Activated CD8-positive, alpha-beta memory T cell treated with anti-CD3 and anti-CD28 coated beads for 36 hours (primary cell): Measurements from ENCODE around the gene TTC9B. TPM values are rescaled to one million over a fixed set of nuclear protein-coding genes. Genes with fewer than 3 reads are reported as not detected.

ENCODE experiments used
- CTCF ChIA-PET: fragments of 350-600 bp; sonication (Branson Sonifier 250); formaldehyde crosslinking; loops from one replicate; lab custom pipeline; 2021; ENCODE audit warnings: antibody characterized with exemption; lab: Charles Lee
- POLR2A ChIA-PET: fragments of 350-600 bp; sonication (Branson Sonifier 250); formaldehyde crosslinking; loops from one replicate; lab custom pipeline; 2021; ENCODE audit warnings: antibody characterized with exemption; lab: Charles Lee
- total RNA-seq, 2 experiments: library from RNA; stranded (reverse); gene quantifications; one replicate each; pipeline ENCODE4 v1.2.3, GENCODE V29; 2021

Gene TTC9B
- total RNA-seq, 2 experiments from 2014 or later: not detected

DNA sequence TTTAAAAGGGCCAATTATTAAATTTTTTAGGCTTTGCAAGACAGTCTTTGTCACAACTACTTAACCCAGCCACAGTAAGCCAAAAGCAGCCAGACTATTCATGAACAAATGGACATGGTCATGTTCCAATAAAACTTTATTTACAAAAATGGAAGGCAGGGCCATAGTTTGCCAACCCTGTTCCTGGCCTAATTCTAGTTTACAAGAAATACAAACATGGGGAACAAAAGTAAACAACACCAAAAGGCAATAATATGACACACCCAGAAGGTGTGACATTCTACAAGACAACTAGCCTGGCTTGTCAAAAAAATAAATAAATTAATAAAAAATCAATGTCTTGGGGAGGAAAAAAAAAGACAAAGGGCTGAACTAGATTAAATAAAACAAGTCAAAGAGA is 33.1 kb upstream of the TTC9B start:
- ChIA-PET CTCF (no interaction called here), POLR2A (no interaction called here)

DNA sequence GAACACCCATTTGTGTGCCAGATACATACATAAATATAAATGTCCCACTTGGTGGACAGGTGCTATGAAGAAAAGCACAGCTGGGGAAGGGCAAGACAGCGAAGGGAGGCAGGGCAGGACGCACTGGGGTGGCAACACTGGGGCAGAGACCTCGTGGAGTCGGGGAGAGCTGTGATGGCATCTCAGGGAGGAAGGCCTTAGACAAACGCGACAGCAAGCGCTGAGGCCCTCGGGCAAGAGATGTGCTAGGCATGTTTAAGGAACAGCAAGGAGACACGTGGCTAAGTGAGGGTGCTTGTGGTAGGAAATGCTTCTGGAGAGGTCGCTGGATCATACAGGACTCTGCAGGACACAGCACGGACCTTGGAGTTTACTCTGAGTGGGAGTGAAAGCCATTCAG is 31.6 kb upstream of the TTC9B start:
- CTCF ChIA-PET: interaction anchor here (1.1 kb wide), 1 partner anchor 55 kb away, joined by 3 read pairs; no protein-coding TSS in a partner anchor
- POLR2A ChIA-PET: no interaction called here

- CTCF ChIA-PET: interaction anchor here (1.1 kb wide), 1 partner anchor 56 kb away, joined by 3 read pairs; no protein-coding TSS in a partner anchor
- POLR2A ChIA-PET: no interaction called here
These were observed 31.0 kb upstream of the TTC9B start for GRCh38 chr19:40249201-40249600.

DNA sequence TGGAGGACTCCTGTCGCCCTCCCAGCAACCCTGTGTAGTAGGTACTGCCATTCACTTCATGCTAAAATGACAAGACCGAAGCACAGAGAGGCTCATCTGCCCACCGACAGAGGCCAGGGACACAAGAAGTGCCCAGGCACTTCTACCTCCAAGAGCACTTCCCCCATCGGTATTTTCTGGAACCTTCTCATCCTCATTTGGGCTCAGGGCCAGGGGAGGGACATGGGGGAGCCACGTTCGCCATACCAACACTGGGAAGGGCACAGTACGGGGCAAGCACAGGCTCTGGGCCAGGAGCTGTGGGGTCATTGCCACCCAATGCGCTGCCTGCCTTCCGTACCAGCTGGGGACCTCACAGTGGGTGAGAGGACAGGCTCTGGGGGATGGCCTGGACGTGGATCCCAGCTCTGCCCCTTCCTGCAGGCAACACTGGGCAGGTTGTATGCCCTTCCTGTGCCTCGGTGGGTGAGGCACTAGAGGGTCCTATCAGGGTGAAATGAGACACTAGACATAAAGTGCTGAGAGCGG is 29.6 kb upstream of the TTC9B start:
- ChIA-PET POLR2A (no interaction called here), CTCF (interaction anchor here (0.5 kb wide), 1 partner anchor 58 kb away, joined by 3 read pairs; no protein-coding TSS in a partner anchor)

- ChIA-PET POLR2A (no interaction called here), CTCF (interaction anchor here (0.5 kb wide), 1 partner anchor 59 kb away, joined by 3 read pairs; no protein-coding TSS in a partner anchor)
These were observed 29.0 kb upstream of the TTC9B start for GRCh38 chr19:40247178-40247577.

GRCh38 chr19:40246292-40247073 is 28.3 kb upstream of the TTC9B start:
- CTCF ChIA-PET: no interaction called here
- POLR2A ChIA-PET: no interaction called here

DNA sequence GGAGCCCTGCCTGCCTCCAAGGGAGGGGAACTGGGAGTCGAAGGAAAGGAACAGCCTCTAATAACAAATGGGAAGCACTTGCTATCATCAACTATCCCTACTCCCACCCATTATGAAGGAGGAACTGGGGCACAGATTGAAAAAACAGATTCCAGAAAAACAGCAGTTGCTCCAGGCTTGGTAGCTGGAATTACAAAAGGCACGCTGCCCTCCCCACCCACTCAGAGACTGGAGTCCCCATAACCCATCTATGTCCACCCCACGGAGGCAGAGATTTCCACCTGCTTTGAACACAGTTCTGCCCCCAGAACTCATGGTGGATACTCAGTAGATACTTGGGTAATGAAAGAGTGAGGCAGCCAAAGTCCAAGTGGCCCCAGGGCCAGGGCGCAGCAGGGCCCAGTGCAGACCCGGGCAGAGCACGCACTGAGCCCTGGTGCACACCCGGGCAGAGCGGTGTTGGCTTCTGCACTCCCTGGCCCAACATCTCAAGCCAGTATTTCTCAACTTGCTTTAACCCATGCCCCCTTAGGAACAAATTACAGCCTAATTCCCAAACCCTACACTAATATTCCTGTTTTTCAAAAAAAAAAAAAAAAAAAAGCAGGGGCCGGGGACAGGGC is 27.4 kb upstream of the TTC9B start:
- CTCF ChIA-PET: no interaction called here
- POLR2A ChIA-PET: no interaction called here

- POLR2A ChIA-PET: no interaction called here
- CTCF ChIA-PET: no interaction called here
These were observed 26.6 kb upstream of the TTC9B start for GRCh38 chr19:40244579-40245317.

- ChIA-PET POLR2A (no interaction called here), CTCF (no interaction called here)
These were observed 25.0 kb upstream of the TTC9B start for GRCh38 chr19:40243181-40243580.

DNA sequence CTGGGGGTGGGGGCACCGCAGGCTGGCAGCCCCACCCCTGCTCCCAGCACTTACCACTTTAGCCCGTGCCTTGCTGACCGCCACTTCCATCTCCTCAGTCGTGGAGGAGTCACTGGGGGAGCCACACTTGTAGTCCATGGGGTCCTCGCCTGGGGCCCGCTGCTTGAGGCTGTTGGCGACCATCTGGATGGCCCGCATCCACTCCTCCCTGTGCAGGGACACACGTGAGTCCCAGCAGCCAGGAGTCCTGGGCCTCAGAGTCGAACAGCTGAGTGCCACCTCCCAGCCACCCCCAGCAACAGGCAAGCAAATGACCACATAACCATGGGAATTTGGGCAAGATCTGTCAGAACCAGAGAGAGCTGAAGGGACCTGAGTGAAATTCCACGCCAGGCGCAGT is 24.3 kb upstream of the TTC9B start:
- POLR2A ChIA-PET: no interaction called here
- CTCF ChIA-PET: no interaction called here

DNA sequence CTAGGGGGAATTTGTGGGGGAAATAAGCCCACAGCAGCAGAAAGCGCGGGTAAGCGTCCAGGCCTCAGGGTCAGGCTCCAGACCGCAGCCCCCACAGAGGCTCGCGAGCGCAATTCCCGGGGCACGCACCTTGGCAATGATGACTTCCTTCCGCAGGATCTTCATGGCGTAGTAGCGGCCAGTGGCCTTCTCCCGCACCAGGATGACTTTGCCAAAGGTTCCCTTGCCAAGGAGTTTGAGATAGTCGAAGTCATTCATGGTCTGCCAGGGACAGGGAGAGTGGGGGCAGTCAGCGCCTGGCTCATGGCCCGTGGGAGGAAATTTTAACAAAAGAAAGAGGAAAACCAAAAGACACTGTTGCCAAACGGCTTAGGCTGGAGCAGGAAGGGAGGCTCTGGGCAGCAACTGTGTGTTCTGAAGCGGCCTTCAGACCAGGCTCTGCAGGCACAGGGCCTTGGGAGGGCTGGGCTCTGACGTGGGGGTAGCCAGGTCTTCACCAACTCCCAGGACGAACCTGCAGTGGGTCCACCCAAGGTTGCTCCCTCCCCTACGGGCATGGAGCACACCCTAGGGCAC is 23.7 kb upstream of the TTC9B start:
- CTCF ChIA-PET: no interaction called here
- POLR2A ChIA-PET: no interaction called here

- POLR2A ChIA-PET: no interaction called here
- CTCF ChIA-PET: no interaction called here
These were observed 23.1 kb upstream of the TTC9B start for GRCh38 chr19:40241125-40241808.

DNA sequence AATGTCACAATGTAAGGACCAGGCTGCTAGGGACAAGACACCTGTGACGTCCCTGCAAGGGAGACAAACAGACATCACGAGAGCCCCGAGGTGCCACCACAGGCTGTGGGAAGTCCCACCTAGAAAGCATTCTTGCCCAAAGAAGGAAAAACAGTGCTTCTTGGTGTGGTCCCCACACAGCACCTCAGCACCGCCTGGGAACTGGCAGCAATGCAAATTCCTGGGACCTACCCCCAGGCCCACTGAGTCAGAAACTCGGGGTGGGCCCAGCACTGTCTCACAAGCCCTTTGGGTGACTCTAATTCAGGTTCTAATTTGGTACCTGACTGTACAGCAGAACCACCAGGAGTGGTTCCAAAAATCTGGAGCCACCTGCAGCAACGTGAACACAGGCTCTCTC is 22.1 kb upstream of the TTC9B start:
- ChIA-PET CTCF (no interaction called here), POLR2A (no interaction called here)

- ChIA-PET POLR2A (no interaction called here), CTCF (no interaction called here)
These were observed 21.4 kb upstream of the TTC9B start for GRCh38 chr19:40239415-40240226.

- POLR2A ChIA-PET: no interaction called here
- CTCF ChIA-PET: no interaction called here
These were observed 20.6 kb upstream of the TTC9B start for GRCh38 chr19:40238775-40239174.

DNA sequence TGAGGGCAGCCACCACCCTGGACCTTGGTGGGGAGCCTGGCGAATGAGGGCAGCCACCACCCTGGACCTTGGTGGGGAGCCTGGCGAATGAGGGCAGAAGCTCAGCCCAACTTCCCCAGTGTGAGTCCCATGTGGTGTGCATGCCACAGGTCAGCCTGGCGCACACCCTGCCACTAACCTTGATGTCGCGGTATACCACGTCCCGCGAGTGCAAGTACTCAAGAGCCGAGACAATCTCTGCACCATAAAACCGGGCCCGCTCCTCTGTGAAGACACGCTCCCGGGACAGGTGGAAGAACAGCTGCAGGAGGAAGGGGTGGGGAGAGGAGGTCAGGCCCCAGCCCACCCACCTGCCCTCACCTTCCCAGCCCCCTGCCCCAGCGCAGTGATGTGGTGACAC is 19.6 kb upstream of the TTC9B start:
- ChIA-PET CTCF (no interaction called here), POLR2A (no interaction called here)

DNA sequence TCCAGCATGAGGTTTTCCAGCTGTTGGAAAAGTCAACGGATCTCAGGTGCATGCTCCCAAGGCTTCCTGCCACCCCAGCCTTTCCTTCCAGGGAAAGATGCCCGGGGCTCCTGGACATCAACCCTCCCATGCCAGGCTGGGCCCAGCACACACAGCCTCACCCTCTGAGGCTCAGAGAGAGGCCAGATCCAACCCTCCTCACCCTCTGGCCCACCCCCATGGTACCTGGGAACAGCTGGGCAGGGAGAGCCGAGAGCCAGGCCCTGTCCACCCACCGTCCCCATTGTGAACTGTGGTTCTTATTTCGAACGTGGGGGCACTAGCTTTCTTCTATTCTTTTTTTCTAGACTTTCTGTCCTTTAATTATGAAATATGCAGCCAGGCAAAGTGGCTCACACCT is 18.2 kb upstream of the TTC9B start:
- CTCF ChIA-PET: interaction anchor here (1.1 kb wide), 1 partner anchor 97 kb away, joined by 3 read pairs; no protein-coding TSS in a partner anchor
- POLR2A ChIA-PET: no interaction called here

DNA sequence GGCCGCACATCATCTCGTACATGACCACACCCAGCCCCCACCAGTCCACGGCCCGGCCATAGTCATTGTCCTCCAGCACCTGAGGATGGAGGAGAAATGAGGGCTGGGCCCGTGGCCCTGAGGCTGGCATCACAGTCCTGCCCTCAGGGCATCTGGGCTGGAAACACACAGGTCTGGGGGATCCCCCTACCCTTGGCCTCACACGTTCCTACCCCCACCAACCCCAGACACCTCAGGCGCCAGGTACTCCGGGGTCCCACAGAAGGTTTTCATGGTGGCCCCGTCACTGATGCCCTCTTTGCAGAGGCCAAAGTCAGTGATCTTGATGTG is 17.8 kb upstream of the TTC9B start:
- ChIA-PET CTCF (interaction anchor here (1.1 kb wide), 1 partner anchor 96 kb away, joined by 3 read pairs; no protein-coding TSS in a partner anchor), POLR2A (no interaction called here)
